Heart left ventricle (tissue), 13 donors: ENCODE results near the gene CELSR1.

ENCODE experiments used
- CTCF ChIP-seq, 12 donors: fragments of 200-600 bp; sonication (generic) in 4 of 12; IDR thresholded peaks; one replicate each; pipeline versions ENCODE4 v1.5.0 to v1.8.0; 2018 to 2022; ENCODE audit warnings: antibody characterized with exemption in 12 of 12, mild to moderate bottlenecking in 5 of 12
- POLR2A ChIP-seq, 2 donors: fragments of 450-650 bp; IDR thresholded peaks; one replicate each; pipeline ENCODE4 v1.6.1; 2017; ENCODE audit warnings: antibody characterized with exemption in 2 of 2, mild to moderate bottlenecking in 2 of 2, moderate library complexity in 2 of 2
- donor health status: ischemic (EF 13 %, LVEDD 7.1; RV severe dilation, severe dysfunction).
- donor health status: DM: no; HTN: yes; CAD: no.
- donor health status: DM: no; HTN: no; CAD: no.
- donor health status: ischemic (EF 25% LVEDD 6.9; RV normal size, moderate dysfunction).
- donor health status: ischemic (EF 25% LVEDD 5.7; RV mildly dilated, moderate dysfunction).
- donor health status: ischemic (EF 35%, LVEDD 5.7; RV mildly dilated, moderate dysfunction).
- donor health status: nonischemic (EF 11% LVEDD 7.7; RV severe dilation, severe dysfunction).
- donor health status: DM: yes; HTN: yes; CAD: no.
- donor health status: PGD.
- donor health status: ischemic (EF 29% LVEDD 5.4; RV normal size, mild dysfunction).
- donor health status: nonischemic (EF 23%, LVEDD 6.1; RV moderate dilation, normal function).

DNA sequence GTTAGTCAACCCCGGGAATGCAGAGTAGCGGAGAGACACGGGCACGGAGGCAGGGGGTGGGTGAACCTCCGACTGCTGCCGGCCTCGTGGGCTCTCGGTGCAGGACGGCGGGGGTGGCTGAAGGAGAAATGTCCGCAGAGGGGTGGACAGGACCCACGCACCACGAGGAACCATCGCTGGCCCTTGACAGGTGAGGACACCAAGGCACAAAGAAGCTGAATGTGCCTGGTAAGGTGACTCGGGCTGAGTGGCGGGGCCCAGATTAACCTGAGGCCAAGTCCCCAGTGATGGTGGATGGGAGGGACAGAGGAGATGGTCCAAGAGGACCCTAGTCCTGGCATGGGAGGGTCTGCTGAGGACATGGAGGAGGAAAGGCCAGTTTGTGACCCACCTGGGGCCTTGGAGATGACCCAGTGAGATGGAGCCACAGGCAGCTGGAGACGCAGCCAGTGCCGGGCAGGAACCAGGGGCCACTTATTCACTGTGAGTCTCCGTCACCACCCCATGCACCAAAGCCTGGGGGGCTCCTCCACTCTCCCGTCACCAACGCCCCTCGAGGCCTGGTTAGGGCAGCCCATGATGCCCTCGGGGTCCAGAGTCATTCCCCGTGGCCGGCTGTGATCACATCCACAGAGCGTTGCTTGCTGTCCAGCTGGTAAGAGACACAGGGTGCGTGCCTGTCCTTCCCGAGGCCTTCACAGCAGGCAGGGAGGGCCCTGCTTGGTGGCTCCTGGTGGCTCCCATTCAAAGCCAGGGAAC, 64.2 kb downstream of the CELSR1 start:
- TF ChIP-seq CTCF (IDR thresholded peaks at IDR 0.05) (no peak), POLR2A (IDR thresholded peaks at IDR 0.05) (no peak)
